ENCODE results near the gene COL5A2. TPM values are rescaled to one million over a fixed set of nuclear protein-coding genes. Genes with fewer than 3 reads are reported as not detected.

The COL5A2 gene
- total RNA-seq, 6 experiments from 2014 or later: 5.7 to 17.6 (median 8.6) TPM

DNA sequence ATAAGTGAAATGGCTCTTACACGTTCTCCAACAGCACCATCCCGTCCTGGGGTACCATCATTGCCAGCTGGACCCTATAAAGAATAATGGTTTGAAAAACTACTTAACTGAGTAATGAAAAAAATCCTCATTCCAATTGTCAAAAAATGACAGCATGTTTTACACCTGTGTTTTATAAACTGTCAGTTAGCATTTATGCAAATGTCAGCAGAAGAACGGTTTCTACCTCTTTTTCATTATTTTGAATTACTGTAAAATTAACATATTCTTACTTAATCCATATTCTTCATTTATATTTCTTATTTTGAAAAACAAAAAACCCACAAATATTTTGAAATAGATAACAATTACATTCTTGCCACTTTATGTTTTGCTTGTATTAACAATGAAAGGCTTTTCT lies 131.4 kb downstream of the COL5A2 start:
- WGBS (ENCODE audit: insufficient coverage, low coverage, low lambda C conversion rate, missing lambda C conversion rate): 78% methylated on average over 3 of the region's 3 CpGs
- ATAC-seq: no peak
- Histone ChIP-seq H3K4me1 (no peaks in the 10 kb centered on the region), H3K27me3 (no peaks in the 10 kb centered on the region), H3K27ac (no peak overlapping the region), H3K36me3 (peaks cover 0 to under 1% (median 0%) of the 10 kb centered on the region in 4 donors), H3K9me3 (no peaks in the 10 kb centered on the region), H3K4me3 (no peak overlapping the region)
- TF ChIP-seq POLR2A (IDR thresholded peaks at IDR 0.05): no peak
- TF ChIP-seq, protein P1, sequence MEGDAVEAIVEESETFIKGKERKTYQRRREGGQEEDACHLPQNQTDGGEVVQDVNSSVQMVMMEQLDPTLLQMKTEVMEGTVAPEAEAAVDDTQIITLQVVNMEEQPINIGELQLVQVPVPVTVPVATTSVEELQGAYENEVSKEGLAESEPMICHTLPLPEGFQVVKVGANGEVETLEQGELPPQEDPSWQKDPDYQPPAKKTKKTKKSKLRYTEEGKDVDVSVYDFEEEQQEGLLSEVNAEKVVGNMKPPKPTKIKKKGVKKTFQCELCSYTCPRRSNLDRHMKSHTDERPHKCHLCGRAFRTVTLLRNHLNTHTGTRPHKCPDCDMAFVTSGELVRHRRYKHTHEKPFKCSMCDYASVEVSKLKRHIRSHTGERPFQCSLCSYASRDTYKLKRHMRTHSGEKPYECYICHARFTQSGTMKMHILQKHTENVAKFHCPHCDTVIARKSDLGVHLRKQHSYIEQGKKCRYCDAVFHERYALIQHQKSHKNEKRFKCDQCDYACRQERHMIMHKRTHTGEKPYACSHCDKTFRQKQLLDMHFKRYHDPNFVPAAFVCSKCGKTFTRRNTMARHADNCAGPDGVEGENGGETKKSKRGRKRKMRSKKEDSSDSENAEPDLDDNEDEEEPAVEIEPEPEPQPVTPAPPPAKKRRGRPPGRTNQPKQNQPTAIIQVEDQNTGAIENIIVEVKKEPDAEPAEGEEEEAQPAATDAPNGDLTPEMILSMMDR (IDR thresholded peaks at IDR 0.05): no peak
- no peak for DNase-seq
- intact Hi-C loops (cut with DNase I): no loop called here

- no peaks in the 10 kb centered on the region for H3K27me3 ChIP-seq
- DNase-seq: no peak
- 82% methylated on average over 4 of the region's 4 CpGs for WGBS (ENCODE audit: insufficient coverage, low coverage, low lambda C conversion rate, missing lambda C conversion rate)
- H3K4me1 ChIP-seq: no peaks in the 10 kb centered on the region
- H3K9me3 ChIP-seq: no peaks in the 10 kb centered on the region
- intact Hi-C loops (cut with DNase I): no loop called here
- TF ChIP-seq POLR2A (IDR thresholded peaks at IDR 0.05): no peak
- TF ChIP-seq, protein P1 (IDR thresholded peaks at IDR 0.05): no peak
- H3K36me3 ChIP-seq: peaks cover 0 to 7% (median 0%) of the 10 kb centered on the region in 4 donors
- no peak overlapping the region for H3K27ac ChIP-seq
- H3K4me3 ChIP-seq: no peak overlapping the region
- ATAC-seq: no peak
These were observed 132.2 kb downstream of the COL5A2 start for GRCh38 chr2:189047171-189047888.

GRCh38 chr2:189046320-189046719 lies 133.2 kb downstream of the COL5A2 start:
- Histone ChIP-seq H3K27me3 (no peaks in the 10 kb centered on the region), H3K4me1 (no peaks in the 10 kb centered on the region), H3K36me3 (peaks cover 0 to 7% (median 0%) of the 10 kb centered on the region in 4 donors), H3K9me3 (no peaks in the 10 kb centered on the region), H3K27ac (no peak overlapping the region), H3K4me3 (no peak overlapping the region)
- DNase-seq (no peak), ATAC-seq (no peak)
- TF ChIP-seq, protein P1 (IDR thresholded peaks at IDR 0.05): no peak
- TF ChIP-seq POLR2A (IDR thresholded peaks at IDR 0.05): no peak
- intact Hi-C loops (cut with DNase I): no loop called here
- WGBS (ENCODE audit: insufficient coverage, low coverage, low lambda C conversion rate, missing lambda C conversion rate): 74% methylated on average over 2 of the region's 2 CpGs

- H3K9me3 ChIP-seq: no peaks in the 10 kb centered on the region
- WGBS (ENCODE audit: insufficient coverage, low coverage, low lambda C conversion rate, missing lambda C conversion rate): 92% methylated on average over 3 of the region's 3 CpGs
- no peaks in the 10 kb centered on the region for H3K4me1 ChIP-seq
These were observed 133.7 kb downstream of the COL5A2 start for GRCh38 chr2:189045836-189046235.

More at GRCh38 chr2:189045836-189046235, 133.7 kb downstream of the COL5A2 start:
- ATAC-seq (no peak), DNase-seq (no peak)
- H3K36me3 ChIP-seq: peaks cover 0 to 7% (median 0%) of the 10 kb centered on the region in 4 donors
- TF ChIP-seq POLR2A (IDR thresholded peaks at IDR 0.05): no peak
- TF ChIP-seq, protein P1 (IDR thresholded peaks at IDR 0.05): no peak
- no peak overlapping the region for H3K4me3 ChIP-seq
- no peaks in the 10 kb centered on the region for H3K27me3 ChIP-seq
- no peak overlapping the region for H3K27ac ChIP-seq
- intact Hi-C loops (cut with DNase I): no loop called here

Measured in right lobe of liver (tissue), 6 donors.